Measurements from ENCODE around the gene RGS7.

DNA sequence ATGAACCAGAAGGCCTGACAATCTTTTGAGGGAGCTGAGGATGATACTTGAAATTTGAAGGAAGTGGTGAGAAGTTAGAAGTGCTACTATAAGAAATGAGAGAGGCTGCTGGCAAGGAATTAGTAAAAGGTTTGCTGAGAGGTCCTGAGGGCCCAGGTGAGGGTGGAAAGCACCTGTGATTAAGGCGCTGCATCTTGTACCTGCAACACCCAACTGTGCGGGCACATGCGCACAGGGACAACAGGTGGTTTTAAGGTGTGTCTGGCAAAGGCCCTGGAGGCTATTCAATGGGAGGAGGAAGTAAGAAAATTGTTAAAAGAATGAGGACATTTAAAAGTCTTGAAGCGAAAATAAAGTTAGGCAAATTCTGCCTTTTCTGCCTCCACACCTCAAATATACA is 349.3 kb downstream of the RGS7 start:
- TF ChIP-seq, protein P1, sequence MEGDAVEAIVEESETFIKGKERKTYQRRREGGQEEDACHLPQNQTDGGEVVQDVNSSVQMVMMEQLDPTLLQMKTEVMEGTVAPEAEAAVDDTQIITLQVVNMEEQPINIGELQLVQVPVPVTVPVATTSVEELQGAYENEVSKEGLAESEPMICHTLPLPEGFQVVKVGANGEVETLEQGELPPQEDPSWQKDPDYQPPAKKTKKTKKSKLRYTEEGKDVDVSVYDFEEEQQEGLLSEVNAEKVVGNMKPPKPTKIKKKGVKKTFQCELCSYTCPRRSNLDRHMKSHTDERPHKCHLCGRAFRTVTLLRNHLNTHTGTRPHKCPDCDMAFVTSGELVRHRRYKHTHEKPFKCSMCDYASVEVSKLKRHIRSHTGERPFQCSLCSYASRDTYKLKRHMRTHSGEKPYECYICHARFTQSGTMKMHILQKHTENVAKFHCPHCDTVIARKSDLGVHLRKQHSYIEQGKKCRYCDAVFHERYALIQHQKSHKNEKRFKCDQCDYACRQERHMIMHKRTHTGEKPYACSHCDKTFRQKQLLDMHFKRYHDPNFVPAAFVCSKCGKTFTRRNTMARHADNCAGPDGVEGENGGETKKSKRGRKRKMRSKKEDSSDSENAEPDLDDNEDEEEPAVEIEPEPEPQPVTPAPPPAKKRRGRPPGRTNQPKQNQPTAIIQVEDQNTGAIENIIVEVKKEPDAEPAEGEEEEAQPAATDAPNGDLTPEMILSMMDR (IDR thresholded peaks at IDR 0.05 in 4 of 5, conservative IDR thresholded peaks at IDR 0.05 in 1 of 5), result no peak
- no peak for TF ChIP-seq POLR2A (IDR thresholded peaks at IDR 0.05)
